SU-DHL-6 (cell line): ENCODE measurements around the gene ATP2A3.

ENCODE experiments used
- H2AFZ ChIP-seq: fragments of 200-600 bp; sonication (generic); 2 replicates; pipeline ENCODE4 v1.6.1; 2014; ENCODE audit warnings: low read depth, mild to moderate bottlenecking, moderate library complexity, mixed read lengths, antibody characterized with exemption, low read length; ENCODE audit not compliant: severe bottlenecking
- H3F3A ChIP-seq: fragments of 200-600 bp; shearing (Covaris generic); 2 replicates; pipeline ENCODE4 v1.6.0; 2016; ENCODE audit warnings: antibody characterized with exemption, mild to moderate bottlenecking; ENCODE audit not compliant: insufficient read depth
- H3K27ac ChIP-seq: fragments of 200-600 bp; sonication (generic); 2 replicates; pipeline ENCODE4 v1.5.1; 2016; ENCODE audit warnings: low read depth, mild to moderate bottlenecking, low read length, moderate library complexity, mixed read lengths
- H3K27me3 ChIP-seq: fragments of 200-600 bp; sonication (generic), shearing (Covaris generic); 2 replicates; pipeline ENCODE4 v1.6.0; 2014; ENCODE audit warnings: mild to moderate bottlenecking, low read length
- H3K36me3 ChIP-seq: fragments of 200-600 bp; sonication (generic); 2 replicates; pipeline ENCODE4 v1.6.1; 2014; ENCODE audit warnings: mild to moderate bottlenecking, low read length, mixed read lengths
- H3K4me2 ChIP-seq: fragments of 300-600, 200-600 bp; shearing (Covaris generic), sonication (generic); 2 replicates; pipeline ENCODE4 v1.6.0; 2014; ENCODE audit warnings: low read length, low read depth, mild to moderate bottlenecking; ENCODE audit not compliant: poor library complexity, severe bottlenecking
- H3K4me3 ChIP-seq: fragments of 200-600 bp; sonication (generic); 2 replicates; pipeline ENCODE4 v1.5.1; 2014; ENCODE audit warnings: antibody characterized with exemption, low read length, mild to moderate bottlenecking, mixed read lengths; ENCODE audit not compliant: insufficient read depth, poor library complexity, severe bottlenecking
- H3K79me2 ChIP-seq: fragments of 200-600 bp; sonication (generic); 2 replicates; pipeline ENCODE4 v1.6.1; 2014; ENCODE audit warnings: mild to moderate bottlenecking, low read length, moderate library complexity; ENCODE audit not compliant: insufficient read depth
- H3K9ac ChIP-seq: fragments of 200-600 bp; sonication (generic); 2 replicates; pipeline ENCODE4 v1.7.0; 2014; ENCODE audit warnings: mild to moderate bottlenecking, low read length
- H3K9me2 ChIP-seq: fragments of 200-600 bp; sonication (generic); replicated peaks from 2 replicates; pipeline ENCODE4 v1.6.1; 2014; ENCODE audit warnings: low read length; ENCODE audit not compliant: insufficient read depth
- H3K9me3 ChIP-seq: fragments of 200-600 bp; sonication (generic); 2 replicates; pipeline ENCODE4 v1.6.1; 2014; ENCODE audit warnings: low read length, mixed read lengths; ENCODE audit not compliant: insufficient read depth
- H4K20me1 ChIP-seq: fragments of 200-600 bp; sonication (generic); 2 replicates; pipeline ENCODE4 v1.6.1; 2014; ENCODE audit warnings: low read depth, mild to moderate bottlenecking, antibody characterized with exemption, low read length, moderate library complexity, mixed read lengths
- EZH2phosphoT487 ChIP-seq: fragments of 200-600 bp; sonication (generic), shearing (Covaris generic); conservative IDR thresholded peaks from 2 replicates; pipeline ENCODE4 v1.6.1; 2018; ENCODE audit warnings: mild to moderate bottlenecking, antibody characterized with exemption, low read length, moderate library complexity, mixed read lengths
- TF ChIP-seq, protein P1 (sequence below): fragments of 200-600 bp; sonication (generic); IDR thresholded peaks from one replicate; pipeline ENCODE4 v1.5.1; 2017; ENCODE audit warnings: antibody characterized with exemption, mild to moderate bottlenecking, low read length, moderate library complexity; ENCODE audit not compliant: insufficient read depth, poor library complexity, severe bottlenecking

ATP2A3 gene

GRCh38 chr17:3964203-3965117 lies at the start of gene ATP2A3:
TSS of gene ATP2A3 (minus strand) at chr17:3964437. CDS start at chr17:3964291, 146 bp downstream.
- Histone ChIP-seq H3K9ac (peak within 1 kb of the TSS; percentile 98), H3K36me3 (0 out of 2 replicates have a peak, but pooled peaks cover 5% of the 10 kb centered on the region), H3K4me2 (peak within 1 kb of the TSS; percentile 93), H3K4me3 (peak within 1 kb of the TSS; percentile 85), H3F3A (peaks cover 34% of the 10 kb centered on the region), H3K9me3 (no peaks in the 10 kb centered on the region), H3K27me3 (no peaks in the 10 kb centered on the region), H3K9me2 (no peaks in the 10 kb centered on the region), H3K27ac (peak within 1 kb of the TSS; percentile 95), H4K20me1 (peaks cover 11% of the 10 kb centered on the region), H2AFZ (peak within 1 kb of the TSS; percentile 36), H3K79me2 (peaks cover 43% of the 10 kb centered on the region)
- TF ChIP-seq, protein P1, sequence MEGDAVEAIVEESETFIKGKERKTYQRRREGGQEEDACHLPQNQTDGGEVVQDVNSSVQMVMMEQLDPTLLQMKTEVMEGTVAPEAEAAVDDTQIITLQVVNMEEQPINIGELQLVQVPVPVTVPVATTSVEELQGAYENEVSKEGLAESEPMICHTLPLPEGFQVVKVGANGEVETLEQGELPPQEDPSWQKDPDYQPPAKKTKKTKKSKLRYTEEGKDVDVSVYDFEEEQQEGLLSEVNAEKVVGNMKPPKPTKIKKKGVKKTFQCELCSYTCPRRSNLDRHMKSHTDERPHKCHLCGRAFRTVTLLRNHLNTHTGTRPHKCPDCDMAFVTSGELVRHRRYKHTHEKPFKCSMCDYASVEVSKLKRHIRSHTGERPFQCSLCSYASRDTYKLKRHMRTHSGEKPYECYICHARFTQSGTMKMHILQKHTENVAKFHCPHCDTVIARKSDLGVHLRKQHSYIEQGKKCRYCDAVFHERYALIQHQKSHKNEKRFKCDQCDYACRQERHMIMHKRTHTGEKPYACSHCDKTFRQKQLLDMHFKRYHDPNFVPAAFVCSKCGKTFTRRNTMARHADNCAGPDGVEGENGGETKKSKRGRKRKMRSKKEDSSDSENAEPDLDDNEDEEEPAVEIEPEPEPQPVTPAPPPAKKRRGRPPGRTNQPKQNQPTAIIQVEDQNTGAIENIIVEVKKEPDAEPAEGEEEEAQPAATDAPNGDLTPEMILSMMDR, result no peak
- no peak for TF ChIP-seq EZH2phosphoT487

GRCh38 chr17:4010754-4011153 lies 46.5 kb upstream of the ATP2A3 start:
- Histone ChIP-seq H3K27me3 (no peaks in the 10 kb centered on the region), H3K4me2 (no peak overlapping the region), H3K9me3 (no peaks in the 10 kb centered on the region), H3K79me2 (no peaks in the 10 kb centered on the region), H3K9ac (no peak overlapping the region), H3K27ac (no peak overlapping the region), H3K4me3 (no peak overlapping the region), H3K36me3 (peaks cover 13% of the 10 kb centered on the region; the same call in 1 of the 2 replicates), H2AFZ (no peak overlapping the region), H4K20me1 (no peaks in the 10 kb centered on the region), H3K9me2 (no peaks in the 10 kb centered on the region), H3F3A (no peaks in the 10 kb centered on the region)
- no peak for TF ChIP-seq EZH2phosphoT487
- TF ChIP-seq, protein P1, result no peak

DNA sequence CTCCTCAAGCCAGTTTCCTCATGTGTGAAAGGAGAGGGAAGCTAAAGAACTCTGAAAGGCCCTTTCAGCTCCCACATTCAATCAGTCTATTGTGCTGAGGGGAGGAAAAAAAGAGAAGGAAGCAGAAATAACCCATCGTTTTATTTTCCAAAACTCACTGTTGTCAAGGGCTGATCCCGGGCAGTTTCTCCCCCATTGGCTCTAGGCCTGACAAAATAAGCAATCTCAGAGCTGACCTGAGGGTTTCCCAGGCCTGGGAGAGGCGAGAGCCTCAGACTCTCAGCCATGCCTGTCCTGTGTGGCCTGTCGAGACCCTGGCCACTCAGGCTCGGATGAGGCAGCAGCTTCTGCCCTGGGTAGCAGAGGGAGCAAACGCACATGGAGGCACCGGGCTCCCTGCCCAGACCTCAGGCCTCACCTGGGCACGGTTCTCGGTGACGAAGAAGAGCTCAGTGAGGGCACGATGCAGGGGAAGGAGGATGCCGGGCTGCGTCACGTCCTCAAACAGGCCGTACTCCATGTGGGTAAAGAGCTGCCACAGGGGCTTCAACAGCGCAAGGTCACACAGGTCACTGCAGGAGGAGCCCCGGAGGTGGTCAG lies 45.0 kb upstream of the ATP2A3 start:
- no peak overlapping the region for H3K27ac ChIP-seq
- no peaks in the 10 kb centered on the region for H3K79me2 ChIP-seq
- peaks cover 13% of the 10 kb centered on the region; the same call in 1 of the 2 replicates for H3K36me3 ChIP-seq

More for the DNA sequence above, 45.0 kb upstream of the ATP2A3 start:
- H3K9me2 ChIP-seq, result no peaks in the 10 kb centered on the region
- TF ChIP-seq EZH2phosphoT487, result no peak
- TF ChIP-seq, protein P1, result no peak
- H3K4me3 ChIP-seq, result no peak overlapping the region
- H3K9me3 ChIP-seq, result no peaks in the 10 kb centered on the region
- no peak overlapping the region for H2AFZ ChIP-seq
- no peaks in the 10 kb centered on the region for H3F3A ChIP-seq
- no peaks in the 10 kb centered on the region for H3K27me3 ChIP-seq
- H3K4me2 ChIP-seq, result no peak overlapping the region
- no peak overlapping the region for H3K9ac ChIP-seq
- H4K20me1 ChIP-seq, result no peaks in the 10 kb centered on the region
